Loucy (cell line): ENCODE data around the gene CERS2.
A peak's percentile ranks its signal among the peaks of the same experiment; 100 is the strongest.

Experiments used
- H2AFZ ChIP-seq: fragments of 200-600 bp; sonication (generic); 2 replicates; pipeline ENCODE4 v1.6.0; 2016; ENCODE audit warnings: antibody characterized with exemption, mild to moderate bottlenecking, low read length, moderate library complexity
- H3F3A ChIP-seq: fragments of 200-600 bp; 2 replicates; pipeline ENCODE4 v1.6.0; 2016; ENCODE audit warnings: antibody characterized with exemption, low read depth, mild to moderate bottlenecking
- H3K27me3 ChIP-seq: fragments of 200-600 bp; sonication (generic); 2 replicates; pipeline ENCODE4 v1.6.1; 2014; ENCODE audit warnings: low read length, mild to moderate bottlenecking; ENCODE audit not compliant: insufficient read depth, poor library complexity, severe bottlenecking
- H3K36me3 ChIP-seq: fragments of 200-600 bp; sonication (generic); 2 replicates; pipeline ENCODE4 v1.6.1; 2016; ENCODE audit warnings: low read length; ENCODE audit not compliant: insufficient read depth
- H3K4me1 ChIP-seq: fragments of 200-600 bp; sonication (generic); 2 replicates; pipeline ENCODE4 v1.5.1; 2014; ENCODE audit warnings: low read length, mild to moderate bottlenecking; ENCODE audit not compliant: insufficient read depth, poor library complexity, severe bottlenecking
- H3K4me2 ChIP-seq: fragments of 200-600 bp; sonication (generic); 2 replicates; pipeline ENCODE4 v1.6.0; 2014; ENCODE audit warnings: antibody characterized with exemption, low read length, low read depth, mild to moderate bottlenecking; ENCODE audit not compliant: poor library complexity, severe bottlenecking
- H3K4me3 ChIP-seq: fragments of 200-600 bp; sonication (generic); 2 replicates; pipeline ENCODE4 v1.5.1; 2014; ENCODE audit warnings: low read length, mild to moderate bottlenecking, mixed read lengths; ENCODE audit not compliant: poor library complexity, severe bottlenecking
- H3K79me2 ChIP-seq: fragments of 200-600 bp; sonication (generic); 2 replicates; pipeline ENCODE4 v1.6.1; 2014; ENCODE audit warnings: low read length; ENCODE audit not compliant: insufficient read depth
- H3K9ac ChIP-seq: fragments of 200-600 bp; sonication (generic); 2 replicates; pipeline ENCODE4 v1.6.0; 2014; ENCODE audit warnings: mild to moderate bottlenecking, low read depth, low read length, moderate library complexity; ENCODE audit not compliant: poor library complexity, severe bottlenecking
- H3K9me2 ChIP-seq: fragments of 200-600 bp; sonication (generic); replicated peaks from 2 replicates; pipeline ENCODE4 v1.6.1; 2016; ENCODE audit warnings: low read depth, low read length, mixed read lengths
- H3K9me3 ChIP-seq: fragments of 200-600 bp; sonication (generic); 2 replicates; pipeline ENCODE4 v1.6.1; 2014; ENCODE audit warnings: mild to moderate bottlenecking, antibody characterized with exemption, low read length, low read depth; ENCODE audit not compliant: insufficient read depth
- H4K20me1 ChIP-seq: fragments of 200-600 bp; sonication (generic); 2 replicates; pipeline ENCODE4 v1.6.0; 2014; ENCODE audit warnings: antibody characterized with exemption, low read length, mild to moderate bottlenecking; ENCODE audit not compliant: insufficient read depth, poor library complexity, severe bottlenecking
- EZH2phosphoT487 ChIP-seq: fragments of 200-600 bp; IDR thresholded peaks from 2 replicates; pipeline ENCODE4 v1.6.1; 2018; ENCODE audit warnings: antibody characterized with exemption, mild to moderate bottlenecking, moderate library complexity, borderline replicate concordance
- TF ChIP-seq, protein P1 (sequence below): fragments of 200-600 bp; sonication (generic); conservative IDR thresholded peaks from 2 replicates; pipeline ENCODE4 v1.5.1; 2014; ENCODE audit warnings: mild to moderate bottlenecking, antibody characterized with exemption, low read length

The CERS2 gene

GRCh38 chr1:151009206-151009587, 34.6 kb upstream of the CERS2 start:
- Histone ChIP-seq H3K4me3 (peak overlapping the region; percentile 96), H3K27me3 (no peaks in the 10 kb centered on the region), H2AFZ (peak overlapping the region; percentile 98), H3K9me2 (no peaks in the 10 kb centered on the region), H3K4me2 (peak overlapping the region; percentile 94), H3K36me3 (no peaks in the 10 kb centered on the region), H3F3A (peaks cover 9% of the 10 kb centered on the region; the same call in 1 of the 2 replicates), H3K4me1 (peaks cover 70% of the 10 kb centered on the region), H3K9me3 (no peaks in the 10 kb centered on the region), H4K20me1 (no peaks in the 10 kb centered on the region), H3K9ac (peak overlapping the region; percentile 86), H3K79me2 (peaks cover 33% of the 10 kb centered on the region)
- TF ChIP-seq, protein P1, sequence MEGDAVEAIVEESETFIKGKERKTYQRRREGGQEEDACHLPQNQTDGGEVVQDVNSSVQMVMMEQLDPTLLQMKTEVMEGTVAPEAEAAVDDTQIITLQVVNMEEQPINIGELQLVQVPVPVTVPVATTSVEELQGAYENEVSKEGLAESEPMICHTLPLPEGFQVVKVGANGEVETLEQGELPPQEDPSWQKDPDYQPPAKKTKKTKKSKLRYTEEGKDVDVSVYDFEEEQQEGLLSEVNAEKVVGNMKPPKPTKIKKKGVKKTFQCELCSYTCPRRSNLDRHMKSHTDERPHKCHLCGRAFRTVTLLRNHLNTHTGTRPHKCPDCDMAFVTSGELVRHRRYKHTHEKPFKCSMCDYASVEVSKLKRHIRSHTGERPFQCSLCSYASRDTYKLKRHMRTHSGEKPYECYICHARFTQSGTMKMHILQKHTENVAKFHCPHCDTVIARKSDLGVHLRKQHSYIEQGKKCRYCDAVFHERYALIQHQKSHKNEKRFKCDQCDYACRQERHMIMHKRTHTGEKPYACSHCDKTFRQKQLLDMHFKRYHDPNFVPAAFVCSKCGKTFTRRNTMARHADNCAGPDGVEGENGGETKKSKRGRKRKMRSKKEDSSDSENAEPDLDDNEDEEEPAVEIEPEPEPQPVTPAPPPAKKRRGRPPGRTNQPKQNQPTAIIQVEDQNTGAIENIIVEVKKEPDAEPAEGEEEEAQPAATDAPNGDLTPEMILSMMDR: no peak
- TF ChIP-seq EZH2phosphoT487: no peak

GRCh38 chr1:151008244-151009205, 33.9 kb upstream of the CERS2 start, which contains the start of gene PRUNE1:
TSS of gene PRUNE1 (plus strand) at chr1:151008449. CDS start at chr1:151008633, 184 bp downstream.
- H3F3A ChIP-seq: peaks cover 9% of the 10 kb centered on the region; the same call in 1 of the 2 replicates
- H3K9me2 ChIP-seq: no peaks in the 10 kb centered on the region
- H3K4me3 ChIP-seq: peak within 1 kb of the TSS; percentile 96
- H3K36me3 ChIP-seq: no peaks in the 10 kb centered on the region
- no peaks in the 10 kb centered on the region for H3K9me3 ChIP-seq
- H2AFZ ChIP-seq: peak within 1 kb of the TSS; percentile 98
- H3K9ac ChIP-seq: peak within 1 kb of the TSS; percentile 86
- no peaks in the 10 kb centered on the region for H4K20me1 ChIP-seq
- TF ChIP-seq, protein P1: no peak
- no peak for TF ChIP-seq EZH2phosphoT487
- peaks cover 33% of the 10 kb centered on the region for H3K79me2 ChIP-seq
- H3K4me1 ChIP-seq: peaks cover 68% of the 10 kb centered on the region
- peak within 1 kb of the TSS; percentile 94 for H3K4me2 ChIP-seq
- no peaks in the 10 kb centered on the region for H3K27me3 ChIP-seq

DNA sequence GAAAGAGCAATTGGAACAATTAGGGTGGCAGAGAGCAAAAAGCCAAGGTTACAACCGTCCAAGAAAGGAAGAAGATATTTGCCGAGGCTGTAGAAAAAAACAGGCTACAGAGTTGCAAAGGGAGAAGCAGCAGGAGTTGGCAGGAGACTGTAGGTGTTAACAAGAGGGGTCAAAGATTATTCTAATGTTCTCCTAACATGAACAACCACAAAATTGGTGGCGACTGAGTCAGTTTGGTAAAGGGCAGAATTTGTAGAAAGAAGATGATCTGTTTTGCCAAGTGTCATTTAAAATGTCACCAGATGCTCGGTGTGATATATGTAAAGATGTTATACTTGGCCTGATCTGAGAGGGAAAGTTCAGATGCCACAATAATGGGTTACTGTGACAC, 33.2 kb upstream of the CERS2 start:
- Histone ChIP-seq H4K20me1 (no peaks in the 10 kb centered on the region), H3K4me2 (peak overlapping the region; percentile 94), H2AFZ (peak overlapping the region; percentile 84), H3K36me3 (no peaks in the 10 kb centered on the region), H3K9me2 (no peaks in the 10 kb centered on the region), H3F3A (peaks cover 9% of the 10 kb centered on the region; the same call in 1 of the 2 replicates), H3K27me3 (no peaks in the 10 kb centered on the region), H3K4me3 (peak overlapping the region; percentile 96), H3K79me2 (peaks cover 33% of the 10 kb centered on the region), H3K4me1 (peaks cover 68% of the 10 kb centered on the region), H3K9me3 (no peaks in the 10 kb centered on the region), H3K9ac (peak overlapping the region; percentile 86)
- no peak for TF ChIP-seq EZH2phosphoT487
- TF ChIP-seq, protein P1: no peak
